Measurements from ENCODE around the gene GNB1. TPM values are rescaled to one million over a fixed set of nuclear protein-coding genes. Genes with fewer than 3 reads are reported as not detected.

GNB1 gene
- polyA plus RNA-seq, 1 donor = 269 TPM

GRCh38 chr1:1924849-1925248, 34.0 kb upstream of the GNB1 start:
- DNase-seq = no peak

- no peak for DNase-seq
Measured at GRCh38 chr1:1924386-1924785, 33.5 kb upstream of the GNB1 start.

GRCh38 chr1:1922956-1923833, 32.3 kb upstream of the GNB1 start:
- DNase-seq = no peak

GRCh38 chr1:1922702-1922955, 31.7 kb upstream of the GNB1 start:
- no peak for DNase-seq

GRCh38 chr1:1921901-1922701, 31.2 kb upstream of the GNB1 start:
- no peak for DNase-seq

- DNase-seq = no peak
Measured at GRCh38 chr1:1921459-1921862, 30.6 kb upstream of the GNB1 start.

GRCh38 chr1:1920608-1921458, 29.9 kb upstream of the GNB1 start:
- no peak for DNase-seq

- no peak for DNase-seq
Measured at GRCh38 chr1:1920057-1920607, 29.2 kb upstream of the GNB1 start.

GRCh38 chr1:1919304-1920056, 28.6 kb upstream of the GNB1 start:
- DNase-seq = peak; percentile 96

GRCh38 chr1:1918901-1919303, 28.0 kb upstream of the GNB1 start, which contains the start of gene TMEM52:
TMEM52 (minus strand) TSS chr1:1919279; CDS start chr1:1919265, 14 bp downstream.
- no peak for DNase-seq

- no peak for DNase-seq
Measured at GRCh38 chr1:1917995-1918900, 27.4 kb upstream of the GNB1 start.

GRCh38 chr1:1917304-1917976, 26.6 kb upstream of the GNB1 start:
- no peak for DNase-seq

GRCh38 chr1:1916851-1917251, 26.0 kb upstream of the GNB1 start:
- no peak for DNase-seq

- no peak for DNase-seq
Measured at GRCh38 chr1:1915911-1916840, 25.3 kb upstream of the GNB1 start.

- no peak for DNase-seq
Measured at GRCh38 chr1:1914971-1915692, 24.2 kb upstream of the GNB1 start, which contains the start of gene CALML6. CALML6 (plus strand) TSS chr1:1915260; CDS start chr1:1915281, 21 bp downstream.

- DNase-seq = no peak
Measured at GRCh38 chr1:1914101-1914970, 23.4 kb upstream of the GNB1 start.

All from left kidney (tissue), 2 donors.